Pancreas (tissue), 10 donors: ENCODE results near the gene ARL6IP4. TPM values are rescaled to one million over a fixed set of nuclear protein-coding genes. Genes with fewer than 3 reads are reported as not detected.
A peak's percentile ranks its signal among the peaks of the same experiment; 100 is the strongest.

ENCODE experiments used
- ATAC-seq, 4 donors: fragments of 200-7000 bp; cut with Tn5 transposase; one replicate each; pipeline versions ENCODE4 v1.8.0 to v1.9.1; 2020; ENCODE audit warnings: mild to moderate bottlenecking in 4 of 4, moderate library complexity in 4 of 4
- DNase-seq, 6 donors: peaks; one replicate each; pipeline ENCODE4 v3.0.0-alpha.2; 2020
- FAIRE-seq: peaks from 2 replicates; lab custom pipeline; 2012; peaks lifted over from hg19 to GRCh38; lab: Jason Lieb, UNC
- H3K27ac ChIP-seq, 4 donors: fragments of 200-600 bp; sonication (generic); 1 replicate in 3 of 4; 2 replicates in 1 of 4; pipeline versions ENCODE4 v1.5.0 to v1.8.0; 2020
- H3K27me3 ChIP-seq, 4 donors: fragments of 200-600 bp; one replicate each; pipeline ENCODE4 v1.8.0; 2021
- H3K36me3 ChIP-seq, 3 donors: fragments of 200-600 bp; sonication (generic) in 1 of 3; one replicate each; pipeline versions ENCODE4 v1.5.0 to v1.8.0; 2020 to 2021
- H3K4me1 ChIP-seq, 3 donors: fragments of 200-600 bp; one replicate each; pipeline ENCODE4 v1.8.0; 2021
- H3K4me3 ChIP-seq, 4 donors: fragments of 200-600 bp; sonication (generic) in 2 of 4; one replicate each; pipeline versions ENCODE4 v1.5.0 to v1.8.0; 2020 to 2021
- H3K9me3 ChIP-seq, 4 donors: fragments of 200-600 bp; one replicate each; pipeline ENCODE4 v1.8.0; 2021
- CTCF ChIP-seq, 4 donors: fragments of 200-600 bp; sonication (generic) in 3 of 4; IDR thresholded peaks; one replicate each; pipeline versions ENCODE4 v1.5.0 to v1.8.0; 2021; ENCODE audit warnings: antibody characterized with exemption in 4 of 4
- WGBS, 2 donors: extraction: QIAGEN DNeasy Blood & Tissue Kit; methylation state at CpG; one replicate each; pipeline ENCODE4 v1.1.7; 2013; 5-methylcytosine and 5-hydroxymethylcytosine counted together
- intact Hi-C, 3 donors: fragments of 100-400 bp; cut with DNase I; formaldehyde crosslinking; loops; one replicate each; pipeline versions ENCODE4 v1.11.1 to v1.14.2; 2022
- polyA plus RNA-seq, 2 donors: library from polyadenylated mRNA; stranded (reverse); fragments of 200-250 nt; gene quantifications; one replicate each; pipeline ENCODE4 v1.2.3, GENCODE V29; 2013
- total RNA-seq, 6 donors: library from RNA; stranded (reverse); fragmentation: NEBNext Ultra II Directional in 4 of 6; extraction: Animal tissue kit (Norgen Biotek cat#: 25700) in 4 of 6; gene quantifications; one replicate each; pipeline versions ENCODE4 v1.2.1 to v1.2.4, GENCODE V29; 2021 to 2023
- donor health status: healthy with polysubstance abuse.
- donor health status: DM: no; HTN: no; CAD: no; lungs with moderate emphysema.
- donor health status: DM: no; HTN: no; CAD: no.
- donor health status: control.
- donor health status: control.
- donor health status: Bipolar disorder and iron deficiency.
- donor health status: DM: yes; HTN: yes; CAD: no.
- donor health status: DM: no; HTN: no; CAD: no.
- donor health status: DM: no; HTN: no; CAD: no.
- donor health status: DM: yes; HTN: yes; CAD: no.

Gene ARL6IP4
- total and polyA plus RNA-seq, 8 donors, result 85.3 to 296 (median 107) TPM

DNA sequence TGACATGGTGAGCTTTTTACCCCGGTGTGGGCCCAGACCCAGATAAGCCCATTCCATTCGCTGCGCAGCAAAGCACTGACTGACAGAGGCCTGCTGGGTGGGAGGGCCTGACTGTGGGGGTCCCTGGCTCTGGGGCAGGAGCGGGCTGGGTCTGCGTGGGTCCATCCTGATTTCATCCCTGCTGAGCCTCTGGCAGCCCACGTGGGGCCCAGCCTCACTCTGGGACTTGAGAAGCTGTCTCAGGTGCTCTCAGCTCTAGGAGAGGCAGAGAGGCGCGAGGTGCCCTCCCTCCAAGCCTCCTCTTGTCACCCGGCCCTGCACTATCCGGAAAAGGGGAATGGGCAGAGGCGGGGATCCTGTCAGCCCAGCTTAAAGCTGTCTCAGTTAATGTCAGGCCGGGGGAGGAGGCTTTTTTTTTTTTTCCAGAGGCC is 15.1 kb upstream of the ARL6IP4 start:
- no peak for TF ChIP-seq CTCF (IDR thresholded peaks at IDR 0.05)
- FAIRE-seq (no peak), DNase-seq (peak in 2 of 6 donors; percentile 58 to 75), ATAC-seq (no peak)
- Histone ChIP-seq H3K27ac (no peak overlapping the region), H3K4me1 (peaks cover 15 to 34% (median 19%) of the 10 kb centered on the region in 3 donors), H3K36me3 (no peaks in the 10 kb centered on the region), H3K9me3 (no peaks in the 10 kb centered on the region), H3K27me3 (no peaks in the 10 kb centered on the region), H3K4me3 (peak overlapping the region in 2 of 4 donors; percentile 52 to 67)
- intact Hi-C loops, result no loop called here
- 64 to 67% methylated on average over 12 of the region's 12 CpGs for WGBS, 2 donors

GRCh38 chr12:122965851-122966742 is 14.4 kb upstream of the ARL6IP4 start, which contains the start of gene ABCB9:
Gene ABCB9 (minus strand): TSS chr12:122966463. CDS start chr12:122960235, 6,228 bp downstream.
- no peak for FAIRE-seq
- peak within 1 kb of the TSS; percentile 20 to 53 (median 50) for H3K27ac ChIP-seq
- peak; percentile 96 to 99 (median 98) for DNase-seq
- H3K4me1 ChIP-seq, result peaks cover 15 to 34% (median 19%) of the 10 kb centered on the region in 3 donors
- no peak for TF ChIP-seq CTCF (IDR thresholded peaks at IDR 0.05)
- intact Hi-C loops, result no loop called here
- 3 to 4% methylated on average over 49 to 55 of the region's 55 CpGs for WGBS, 2 donors
- no peaks in the 10 kb centered on the region for H3K36me3 ChIP-seq
- H3K27me3 ChIP-seq, result no peaks in the 10 kb centered on the region
- no peaks in the 10 kb centered on the region for H3K9me3 ChIP-seq
- peak within 1 kb of the TSS; percentile 30 to 67 (median 42) for H3K4me3 ChIP-seq
- peak; percentile 91 to 96 (median 93) for ATAC-seq

- no peaks in the 10 kb centered on the region for H3K27me3 ChIP-seq
- peaks cover 7 to 28% (median 12%) of the 10 kb centered on the region in 3 donors for H3K4me1 ChIP-seq
- no peaks in the 10 kb centered on the region for H3K36me3 ChIP-seq
- H3K9me3 ChIP-seq, result no peaks in the 10 kb centered on the region
- DNase-seq, result no peak
- ATAC-seq, result no peak
- WGBS, 2 donors, result 63 to 68% methylated on average over 15 of the region's 15 CpGs
- no peak for FAIRE-seq
- peak overlapping the region in 2 of 4 donors; percentile 52 to 67 for H3K4me3 ChIP-seq
- H3K27ac ChIP-seq, result peak overlapping the region; percentile 20 to 49 (median 44)
- no peak for TF ChIP-seq CTCF (IDR thresholded peaks at IDR 0.05)
- intact Hi-C loops, result no loop called here
Measured at GRCh38 chr12:122966743-122967550, 13.5 kb upstream of the ARL6IP4 start.

- Histone ChIP-seq H3K4me3 (no peak overlapping the region), H3K4me1 (peaks cover 6 to 22% (median 12%) of the 10 kb centered on the region in 3 donors), H3K36me3 (no peaks in the 10 kb centered on the region), H3K9me3 (no peaks in the 10 kb centered on the region), H3K27ac (no peak overlapping the region), H3K27me3 (no peaks in the 10 kb centered on the region)
- FAIRE-seq (no peak), DNase-seq (no peak), ATAC-seq (no peak)
- WGBS, 2 donors, result 64 to 78% methylated on average over 2 of the region's 2 CpGs
- TF ChIP-seq CTCF (IDR thresholded peaks at IDR 0.05), result no peak
- intact Hi-C loops, result no loop called here
Measured at GRCh38 chr12:122968104-122968503, 12.4 kb upstream of the ARL6IP4 start.
